Pulmonary artery endothelial cell (primary cell): ENCODE measurements around the gene LMO7. TPM values are rescaled to one million over a fixed set of nuclear protein-coding genes. Genes with fewer than 3 reads are reported as not detected.
A peak's percentile ranks its signal among the peaks of the same experiment; 100 is the strongest.
"Not testable (repeated sequence)": the region's sequence is repeated elsewhere in the genome, so short reads cannot be mapped to it uniquely, and the experiment has no call there.

Experiments used
- DNase-seq: peaks from one replicate; pipeline ENCODE4 v3.0.0-alpha.2; 2011; ENCODE audit warnings: low read depth, low spot score
- total RNA-seq: library from RNA; depleted of rRNA; stranded (reverse); fragments of >200 nt; gene quantifications from 2 replicates; pipeline ENCODE4 v1.2.3, GENCODE V29; 2014

Gene LMO7
- total RNA-seq, 1 donor from 2014 or later: 18.1 TPM

DNA sequence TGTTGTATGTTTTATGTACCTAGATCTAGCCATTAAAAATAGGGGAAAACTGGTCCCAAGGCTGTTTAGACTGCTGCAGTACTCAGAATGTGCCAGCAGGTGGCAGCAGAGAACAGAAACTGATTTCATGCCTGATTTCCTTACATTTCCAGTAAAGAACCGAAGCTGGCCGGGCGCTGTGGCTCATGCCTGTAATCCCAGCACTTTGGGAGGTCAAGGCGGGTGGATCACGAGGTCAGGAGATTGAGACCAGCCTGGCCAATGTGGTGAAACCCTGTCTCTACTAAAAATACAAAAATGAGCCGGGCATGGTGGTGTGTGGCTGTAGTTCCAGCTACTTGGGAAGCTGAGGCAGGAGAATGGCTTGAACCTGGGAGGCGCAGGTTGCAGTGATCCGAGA is 59.8 kb downstream of the LMO7 start:
- DNase-seq: not testable (repeated sequence)

DNA sequence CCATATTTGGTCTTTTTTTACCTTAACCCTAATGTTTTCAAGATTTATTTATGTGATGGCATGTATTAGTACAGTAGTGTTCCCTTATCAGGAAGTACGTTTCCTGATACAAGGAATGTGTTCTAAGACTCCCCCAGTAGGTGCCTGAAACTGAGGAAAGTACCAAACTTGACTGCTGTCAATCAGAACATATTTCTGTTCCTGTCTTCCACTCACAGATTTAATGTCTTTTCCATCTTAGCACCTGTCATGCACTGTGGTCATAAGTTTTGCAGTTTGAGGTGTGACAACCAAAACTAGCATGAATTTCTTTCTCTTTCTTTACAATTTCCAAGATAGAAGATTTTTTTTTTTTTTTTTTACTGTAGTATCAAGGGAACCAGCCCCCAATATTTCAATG is 62.9 kb downstream of the LMO7 start:
- no peak for DNase-seq

DNA sequence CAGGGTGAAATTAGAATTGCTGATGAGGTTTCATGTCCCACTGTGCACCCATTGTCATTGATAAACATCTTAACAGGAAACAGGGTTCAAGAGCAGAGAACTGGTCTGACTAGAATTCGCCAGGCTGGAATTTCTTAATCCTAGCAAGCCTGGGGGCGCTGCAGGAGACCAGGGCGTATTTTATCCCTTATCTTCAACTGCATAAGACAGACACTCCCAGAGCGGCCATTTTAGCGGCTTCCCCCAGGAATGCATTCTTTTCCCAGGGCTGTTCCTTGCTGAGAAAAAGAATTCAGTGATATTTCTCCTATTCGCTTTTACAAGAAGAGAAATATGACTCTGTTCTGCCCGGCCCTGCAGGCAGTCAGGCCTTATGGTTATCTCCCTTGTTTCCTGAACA is 63.6 kb downstream of the LMO7 start:
- DNase-seq: not testable (repeated sequence)

DNA sequence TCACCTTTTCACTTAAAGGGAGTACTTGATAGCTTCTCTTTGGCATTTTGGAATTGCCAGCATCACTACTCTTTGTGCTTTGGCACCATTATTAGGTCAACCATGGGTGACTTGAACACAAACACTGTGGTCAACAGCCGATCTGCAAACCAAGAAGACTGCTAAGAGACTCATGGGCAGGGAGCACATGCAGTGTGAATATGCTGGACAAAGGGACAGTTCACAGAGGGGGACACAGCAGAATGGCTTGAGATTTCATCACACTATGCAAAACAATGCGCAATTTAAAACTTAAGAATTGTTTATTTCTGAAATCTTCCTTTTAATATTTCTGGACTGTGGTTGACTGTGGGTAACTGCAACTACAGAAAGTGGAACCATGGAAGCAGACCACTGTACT is 64.4 kb downstream of the LMO7 start:
- no peak for DNase-seq

DNA sequence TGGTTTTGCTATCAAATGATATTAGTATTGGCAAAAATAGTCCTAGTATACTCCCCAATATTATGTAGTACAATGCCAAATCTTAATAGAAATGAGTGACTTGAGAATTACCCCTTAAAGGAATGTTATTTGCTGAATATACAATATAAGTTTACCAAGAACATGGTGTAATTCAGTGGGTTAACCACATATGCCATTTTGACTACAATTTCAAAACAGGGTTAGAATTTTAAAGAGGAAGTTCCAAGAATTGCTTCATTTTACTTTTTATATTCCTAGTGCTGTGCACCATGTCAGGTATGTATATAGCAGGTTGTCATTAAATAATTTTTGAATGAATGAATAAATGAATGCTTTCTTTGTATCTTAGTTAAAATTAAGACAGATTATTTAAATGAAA is 66.3 kb downstream of the LMO7 start:
- DNase-seq: no peak

DNA sequence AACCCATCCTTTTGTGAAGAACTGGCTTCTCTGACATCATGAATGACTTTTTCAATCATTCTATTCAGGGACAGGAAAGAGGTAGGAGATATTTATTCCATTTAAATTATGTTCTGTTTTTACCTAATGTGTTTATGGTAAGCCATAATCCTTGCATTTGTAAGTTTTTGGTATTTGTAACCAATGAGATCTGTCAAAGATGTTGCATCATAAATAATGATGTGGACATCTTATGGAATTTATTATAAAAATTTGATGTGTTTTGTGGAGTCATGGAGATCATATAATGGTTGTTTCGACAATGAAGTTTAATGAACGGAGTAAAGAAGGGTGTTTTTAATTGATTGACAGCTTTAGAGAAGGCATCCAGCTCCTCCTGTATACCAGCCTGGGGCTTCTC is 67.6 kb downstream of the LMO7 start:
- DNase-seq: no peak

DNA sequence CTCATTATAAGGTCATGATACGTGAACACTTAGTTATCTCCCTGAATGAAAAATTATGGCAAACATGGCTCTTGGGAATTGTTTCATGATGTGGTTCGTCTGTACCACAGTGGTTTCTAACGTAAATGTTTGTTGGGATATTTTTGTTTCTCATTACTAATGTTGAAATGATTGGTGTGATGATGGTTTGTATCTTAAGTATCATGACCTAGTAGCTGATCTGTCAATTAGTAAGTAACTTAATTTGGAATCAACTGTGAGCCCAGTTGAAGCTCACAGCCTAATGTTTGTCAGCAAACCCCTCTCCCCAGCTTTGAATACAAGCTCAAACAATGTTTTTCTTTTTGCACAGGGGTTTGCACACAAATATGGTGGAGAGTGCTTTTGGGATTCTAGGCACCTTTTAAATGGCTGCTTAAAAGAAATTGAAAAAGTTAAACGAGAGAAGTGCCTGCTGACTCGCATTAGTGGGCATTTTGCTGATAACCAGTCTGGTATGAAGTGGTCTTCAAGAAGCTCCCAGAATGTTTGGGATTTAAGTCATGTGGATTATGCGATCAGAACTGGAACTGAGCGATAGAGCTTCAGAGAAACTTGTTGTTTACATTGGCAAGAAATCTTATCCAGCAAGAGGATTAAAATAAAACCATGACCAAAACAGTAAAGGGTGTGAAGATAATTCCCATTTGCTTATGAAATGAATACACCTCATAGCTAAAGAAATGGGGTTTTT is 68.2 kb downstream of the LMO7 start:
- DNase-seq: no peak

DNA sequence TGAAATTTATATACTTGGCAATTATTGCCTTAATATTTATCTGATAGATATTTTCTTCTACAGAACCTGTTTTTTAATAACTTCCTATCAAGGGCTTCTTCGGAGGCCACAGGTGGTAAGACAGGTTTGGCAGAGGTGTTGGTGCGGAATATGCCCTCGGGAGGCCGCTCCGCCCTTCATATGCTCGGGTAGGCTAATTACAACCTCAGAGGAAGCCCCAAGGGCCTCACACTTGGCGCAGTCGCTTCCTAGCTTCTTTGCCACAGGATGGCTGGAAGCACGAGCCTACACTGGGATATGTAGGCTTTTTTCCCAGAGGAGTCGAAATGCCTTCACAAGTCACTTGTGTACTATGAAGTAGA is 68.8 kb downstream of the LMO7 start:
- DNase-seq: no peak

DNA sequence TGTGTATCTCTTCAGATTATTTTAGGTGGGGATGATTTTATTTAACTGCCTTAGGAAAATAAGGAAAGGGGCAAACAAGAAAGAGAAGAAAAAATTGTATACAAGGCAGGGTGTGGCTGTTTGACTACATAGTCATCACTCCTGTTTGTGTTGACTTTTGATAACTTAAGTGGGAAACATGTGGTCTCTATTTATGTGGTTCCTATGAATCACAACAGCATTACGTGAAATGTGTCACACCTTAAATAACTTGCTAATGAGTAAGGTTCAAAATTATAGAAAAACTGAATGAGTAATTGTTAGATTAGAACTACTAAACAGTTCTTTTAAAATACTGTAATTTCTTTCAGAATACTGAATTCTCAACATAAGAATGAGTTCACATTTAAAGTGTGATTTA is 69.3 kb downstream of the LMO7 start:
- DNase-seq: peak; percentile 39

DNA sequence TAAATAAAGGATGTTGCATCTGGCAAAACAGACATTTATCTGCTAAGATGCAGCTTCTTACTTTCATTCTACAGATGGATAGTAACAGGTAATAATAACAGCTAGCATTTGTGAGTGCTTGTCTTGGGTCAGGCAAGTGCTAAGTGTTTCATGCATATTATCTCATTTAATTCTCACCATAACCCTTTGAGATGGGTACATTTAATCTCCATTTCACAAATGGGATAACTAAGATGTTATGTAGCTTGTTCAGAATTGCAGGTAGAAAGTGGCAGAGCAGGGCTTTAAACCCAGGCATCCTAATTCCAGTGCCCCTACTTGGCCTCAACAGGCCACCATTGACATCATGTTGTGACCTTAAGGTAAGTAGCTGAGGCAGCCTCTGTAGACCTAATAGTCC is 69.8 kb downstream of the LMO7 start:
- DNase-seq: no peak

DNA sequence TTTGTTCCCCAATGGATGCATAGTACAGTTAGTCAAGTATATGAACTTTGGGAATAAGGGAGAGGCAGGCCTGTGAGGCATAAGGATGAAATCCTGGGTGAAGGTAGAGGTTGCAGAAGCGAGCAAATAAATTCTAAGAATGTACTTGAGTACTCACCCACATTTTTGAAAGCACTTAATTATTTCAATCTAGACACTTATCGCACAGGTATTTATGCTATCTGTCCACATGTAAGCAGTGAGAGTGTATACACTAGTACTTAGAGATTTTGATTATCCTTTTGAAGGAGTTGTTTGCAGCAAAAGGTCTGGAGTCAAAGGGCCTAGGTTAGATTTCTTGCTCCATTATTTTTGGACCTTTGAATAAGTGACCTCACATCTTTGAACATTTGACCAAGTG is 77.7 kb downstream of the LMO7 start:
- no peak for DNase-seq

DNA sequence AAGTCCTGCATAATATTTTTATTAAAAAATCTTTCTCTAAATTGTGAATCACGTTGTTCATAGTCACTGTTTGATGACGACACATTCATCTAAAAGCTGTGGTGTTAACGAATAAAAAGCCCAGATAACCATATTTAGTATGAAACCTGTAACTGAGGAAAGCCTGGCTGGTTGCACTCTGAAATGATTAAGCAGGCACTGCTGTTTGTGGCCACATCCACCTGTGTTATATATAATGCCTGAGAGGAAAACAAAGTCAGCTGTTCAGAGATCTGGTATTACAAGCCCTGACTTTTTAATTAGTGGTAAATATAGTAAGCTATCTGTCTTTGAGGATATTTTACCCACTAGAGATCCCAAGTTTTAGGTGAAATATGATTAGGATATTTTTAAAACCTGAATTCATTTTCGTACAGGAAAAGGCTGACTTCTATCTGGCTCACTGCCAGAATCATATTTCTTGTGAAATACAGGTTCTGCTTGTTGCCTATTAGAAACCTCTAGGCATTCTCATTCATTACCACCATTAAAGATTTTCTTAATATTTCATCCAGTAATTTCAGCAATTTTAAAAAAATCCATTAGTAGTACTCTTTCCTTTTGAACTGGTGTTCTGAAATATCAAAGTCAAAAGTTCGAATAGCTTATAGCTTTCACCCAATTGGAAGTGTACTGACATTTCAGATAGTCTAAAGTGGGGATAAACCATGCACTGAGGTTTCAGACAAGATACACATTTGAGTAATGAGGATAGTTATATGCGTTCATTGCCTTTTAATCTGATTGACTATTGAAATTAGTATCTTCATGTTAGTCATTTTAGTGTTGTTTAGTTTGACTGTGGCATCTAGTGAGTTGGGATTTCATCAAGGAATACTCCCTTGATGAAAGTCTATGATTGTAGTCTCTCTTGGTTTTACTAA is 79.7 kb downstream of the LMO7 start:
- no peak for DNase-seq

DNA sequence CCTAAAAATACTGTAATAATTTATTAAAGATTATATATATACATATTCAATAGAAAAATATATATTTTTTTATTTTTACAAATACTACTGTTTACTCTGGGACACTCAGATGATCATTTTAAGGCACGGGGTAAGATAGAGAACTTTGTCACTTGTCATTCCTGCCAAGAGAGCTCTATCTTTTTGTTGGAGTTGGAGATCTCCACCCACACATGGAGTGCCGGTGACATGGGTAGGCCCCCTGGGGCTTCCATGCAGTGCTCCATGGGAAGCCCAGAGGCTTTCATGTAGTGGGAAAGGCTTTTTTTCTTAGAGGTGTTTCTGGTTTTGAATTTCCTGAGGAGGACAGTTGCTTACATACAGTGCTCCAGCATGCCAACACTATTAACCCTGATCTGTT is 81.4 kb downstream of the LMO7 start:
- no peak for DNase-seq

DNA sequence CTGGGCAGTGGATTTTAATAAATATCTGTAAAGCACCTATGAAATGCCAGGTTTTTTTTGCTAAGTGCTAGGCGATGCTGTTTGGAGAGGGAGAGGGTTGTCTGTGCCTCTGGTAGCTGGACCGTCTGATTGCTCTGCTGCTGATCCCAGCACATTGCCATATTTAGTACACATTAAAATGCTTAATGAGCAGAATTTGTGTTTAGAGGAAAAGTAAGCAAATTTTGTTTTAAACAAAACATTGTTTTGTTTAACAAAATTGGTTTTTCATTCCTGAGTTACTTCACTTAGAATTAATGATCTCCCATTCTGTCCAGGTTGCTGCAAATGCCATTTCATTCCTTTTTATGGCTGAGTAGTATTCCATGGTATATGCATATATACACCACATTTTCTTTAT is 85.2 kb downstream of the LMO7 start:
- no peak for DNase-seq

DNA sequence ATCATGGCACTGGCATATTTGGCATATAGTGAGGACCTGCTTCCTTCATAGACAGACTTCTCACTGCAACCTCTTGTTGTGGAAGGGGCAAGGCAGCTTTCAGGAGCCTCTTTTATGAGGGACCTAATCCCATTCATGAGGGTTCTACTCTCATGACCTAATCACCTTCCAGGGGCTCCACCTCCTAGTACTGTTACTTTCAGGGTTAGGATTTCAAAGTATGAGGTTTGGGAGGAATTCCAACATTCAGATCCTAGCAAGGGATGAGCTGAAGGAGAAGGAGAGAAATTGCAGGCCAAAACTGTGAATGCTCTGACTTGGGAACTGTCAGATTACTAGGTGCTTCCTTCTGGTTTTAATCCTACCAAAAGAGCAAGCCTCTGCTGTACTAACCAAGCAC is 87.8 kb downstream of the LMO7 start:
- DNase-seq: no peak

DNA sequence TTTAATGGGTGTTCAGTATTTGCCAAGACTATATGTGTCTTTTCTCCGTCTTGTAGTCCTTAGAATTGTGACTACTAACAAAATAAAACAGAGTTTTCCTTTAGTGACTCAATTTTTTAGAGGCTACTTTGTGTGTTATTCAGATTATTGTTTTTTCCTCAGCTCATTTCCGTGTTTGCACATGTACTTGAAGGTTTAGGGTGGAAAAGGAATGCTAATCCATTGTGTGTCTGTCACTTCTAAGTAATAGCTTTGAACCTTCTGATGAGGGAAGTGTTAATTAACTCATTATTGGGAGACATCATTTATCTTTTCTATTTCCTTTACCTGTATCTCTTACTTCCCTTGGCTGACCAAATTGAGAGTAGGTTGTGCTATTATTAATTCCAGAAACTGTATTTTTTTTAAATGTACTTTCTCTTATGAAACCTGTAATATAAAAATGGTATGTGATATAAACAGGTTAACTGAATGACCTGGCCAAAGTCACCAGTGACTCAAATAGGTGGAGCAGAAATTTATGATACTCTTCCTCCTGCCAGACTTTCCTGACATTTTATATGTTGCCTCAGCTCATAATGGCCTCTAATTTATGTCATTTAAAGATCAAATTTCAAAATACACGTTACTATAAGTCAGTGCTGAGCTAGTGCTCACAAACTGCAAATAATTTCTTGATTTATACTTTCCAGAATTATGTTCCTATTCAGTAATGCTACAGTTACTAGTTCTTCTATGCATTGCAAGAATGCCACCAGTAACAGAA is 88.8 kb downstream of the LMO7 start:
- peak; percentile 26 for DNase-seq

DNA sequence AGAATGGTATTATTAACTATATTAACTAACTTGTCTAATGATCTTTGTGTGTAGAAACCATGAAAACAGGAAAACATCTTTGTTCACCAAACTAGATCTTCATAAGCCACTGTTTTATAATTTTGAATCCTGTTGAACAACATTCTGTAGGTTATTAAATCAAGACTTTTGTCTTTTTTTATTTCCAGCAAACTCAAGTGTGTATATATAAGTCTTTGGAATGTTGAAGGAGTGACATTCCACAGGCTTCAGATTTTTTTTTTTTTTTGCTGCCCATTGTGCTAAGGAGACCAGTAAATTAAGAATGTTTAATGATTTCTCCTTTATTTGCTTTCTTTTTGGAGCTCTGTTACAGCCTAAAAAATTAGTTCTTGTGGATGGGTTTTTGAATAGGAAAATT is 89.6 kb downstream of the LMO7 start:
- no peak for DNase-seq

DNA sequence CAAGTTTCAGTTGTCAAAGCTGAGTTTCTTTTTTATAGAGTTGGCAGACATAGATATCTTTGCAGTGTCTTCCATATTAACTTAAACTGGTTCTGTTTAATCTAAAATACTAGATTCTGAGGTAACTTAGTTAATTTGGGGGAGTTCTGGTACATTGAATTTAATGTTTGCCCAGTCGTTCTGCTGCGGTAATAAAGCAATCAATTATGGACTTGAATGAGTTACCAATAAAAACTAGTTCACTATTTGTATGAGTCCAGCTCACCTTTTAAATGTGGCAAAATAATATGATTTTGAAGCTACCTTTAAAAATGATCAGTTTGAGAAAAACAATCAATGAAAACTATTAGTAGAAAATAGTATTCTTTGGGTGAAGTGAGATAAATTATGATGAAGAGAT is 90.2 kb downstream of the LMO7 start:
- no peak for DNase-seq

DNA sequence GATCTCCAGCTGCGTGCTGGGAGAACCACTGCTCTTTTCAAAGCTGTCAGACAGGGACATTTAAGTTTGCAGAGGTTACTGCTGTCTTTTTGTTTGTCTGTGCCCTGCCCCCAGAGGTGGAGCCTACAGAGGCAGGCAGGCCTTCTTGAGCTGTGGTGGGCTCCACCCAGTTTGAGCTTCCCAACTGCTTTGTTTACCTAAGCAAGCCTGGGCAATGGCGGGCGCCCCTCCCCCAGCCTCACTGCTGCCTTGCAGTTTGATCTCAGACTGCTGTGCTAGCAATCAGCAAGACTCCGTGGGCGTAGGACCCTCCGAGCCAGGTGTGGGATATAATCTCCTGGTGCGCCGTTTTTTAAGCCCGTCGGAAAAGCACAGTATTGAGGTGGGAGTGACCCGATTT is 97.0 kb downstream of the LMO7 start:
- not testable (repeated sequence) for DNase-seq

DNA sequence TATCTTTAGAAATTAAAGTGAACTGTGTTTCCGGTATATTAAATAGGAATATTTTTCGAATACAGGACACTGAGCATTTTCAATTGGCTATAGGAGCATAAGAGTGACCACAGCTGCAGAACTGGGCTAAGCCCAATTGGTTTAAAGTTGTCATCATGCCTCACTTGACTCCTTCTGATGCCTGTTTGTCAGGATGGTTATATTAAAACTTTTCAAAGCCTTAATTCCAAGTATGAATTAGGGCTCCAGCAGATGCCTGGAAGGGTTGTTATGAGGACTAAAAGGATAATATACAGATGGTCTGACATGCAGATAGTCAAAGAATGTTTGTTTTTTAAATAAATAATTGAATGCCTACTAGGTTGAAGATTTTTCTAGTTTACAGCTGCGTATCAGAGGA is 100.0 kb downstream of the LMO7 start:
- no peak for DNase-seq

DNA sequence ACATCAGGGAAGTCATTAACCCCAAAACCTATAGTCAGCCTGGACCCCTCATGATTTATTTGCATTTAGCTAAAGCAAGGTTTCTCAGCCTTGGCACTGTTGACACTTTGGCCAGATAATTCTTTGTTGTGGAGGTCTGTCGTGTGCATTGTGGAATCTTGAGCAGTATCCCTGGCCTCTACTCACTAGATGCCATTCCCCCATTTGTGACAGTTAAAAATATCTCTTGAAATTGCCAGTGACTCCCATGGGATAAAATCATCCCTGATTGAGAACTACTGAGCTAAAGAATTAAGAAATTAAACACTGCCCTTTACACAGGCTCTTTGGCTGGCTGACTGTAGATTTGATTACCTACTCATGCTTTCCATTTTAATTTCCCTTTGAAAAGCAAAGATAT is 102.7 kb downstream of the LMO7 start:
- DNase-seq: no peak

DNA sequence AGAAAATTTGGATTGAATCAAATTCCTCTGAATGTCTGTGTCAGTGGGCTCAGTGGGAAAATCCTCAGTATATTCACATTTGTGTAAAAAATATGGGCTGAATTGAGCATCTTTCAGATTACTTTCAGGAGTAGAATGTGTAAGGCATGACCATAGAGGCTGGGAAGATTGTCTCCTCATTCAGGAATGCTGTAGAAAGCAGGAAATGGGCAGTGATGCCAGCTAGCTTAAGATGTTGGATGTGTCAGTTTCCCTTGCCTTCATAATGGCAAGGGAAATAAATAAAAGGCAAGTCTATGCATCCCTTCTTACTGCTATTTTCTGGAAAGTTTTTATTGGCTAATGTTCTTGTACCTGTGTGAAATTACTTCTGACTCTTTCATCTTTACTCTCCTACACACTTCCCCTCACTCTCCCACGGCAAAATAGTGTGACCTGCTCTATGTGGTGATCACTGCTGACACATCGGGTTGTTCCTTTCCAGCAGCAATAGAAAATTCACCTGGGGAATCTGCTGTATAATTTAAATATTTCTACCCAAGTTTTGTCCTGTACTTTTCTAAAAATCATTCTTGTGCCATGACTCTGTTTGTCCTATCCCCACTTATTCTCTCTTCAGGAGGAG is 103.2 kb downstream of the LMO7 start:
- no peak for DNase-seq
